Stomach smooth muscle (tissue), 2 donors: Measurements from ENCODE around the gene CEBPE.

Source experiments
- H3K27ac ChIP-seq: one replicate; pipeline ENCODE4 v1.7.0; 2013; ENCODE audit warnings: mild to moderate bottlenecking, low read length, inconsistent platforms
- H3K27me3 ChIP-seq, 2 donors: one replicate each; pipeline ENCODE4 v1.7.0; 2013; ENCODE audit warnings: low read length in 2 of 2; ENCODE audit not compliant: insufficient read depth in 2 of 2, control insufficient read depth in 1 of 2
- H3K36me3 ChIP-seq, 2 donors: one replicate each; pipeline ENCODE4 v1.7.0; 2013; ENCODE audit warnings: low read length in 2 of 2; ENCODE audit not compliant: control insufficient read depth in 2 of 2, insufficient read depth in 2 of 2
- H3K4me1 ChIP-seq: one replicate; pipeline ENCODE4 v1.7.0; 2013; ENCODE audit warnings: low read length; ENCODE audit not compliant: control insufficient read depth, insufficient read depth
- H3K4me3 ChIP-seq, 2 donors: one replicate each; pipeline ENCODE4 v1.7.0; 2013; ENCODE audit warnings: low read length in 2 of 2
- H3K9ac ChIP-seq, 2 donors: one replicate each; pipeline ENCODE4 v1.7.0; 2013; ENCODE audit warnings: low read length in 2 of 2, mild to moderate bottlenecking in 1 of 2
- H3K9me3 ChIP-seq, 2 donors: one replicate each; pipeline ENCODE4 v1.7.0; 2013; ENCODE audit warnings: low read length in 2 of 2; ENCODE audit not compliant: control insufficient read depth in 2 of 2
- donor health status: healthy.
- donor health status: Pancreatic carcinoma.

Gene CEBPE

DNA sequence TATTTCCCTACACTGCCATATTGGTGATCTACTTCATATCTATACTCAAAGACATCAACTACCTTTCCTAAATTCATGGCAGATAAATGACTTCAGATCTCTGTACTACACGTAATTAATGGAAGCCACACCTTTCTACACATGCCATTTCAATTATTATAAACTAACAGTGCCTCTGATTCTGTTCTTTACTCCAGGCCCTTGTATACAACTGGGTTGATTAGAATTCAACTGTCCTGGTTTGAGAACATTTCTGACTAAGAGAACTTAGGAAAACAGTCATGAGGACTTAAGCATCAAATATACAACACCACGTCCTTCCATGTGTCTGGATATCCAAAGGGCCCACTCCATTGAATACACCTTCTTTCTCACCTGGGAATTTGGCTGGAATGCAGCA, 26.0 kb downstream of the CEBPE start:
- Histone ChIP-seq H3K4me3 (peak overlapping the region; percentile 85 to 99), H3K9me3 (no peaks in the 10 kb centered on the region), H3K9ac (peak overlapping the region in 1 of 2 donors; percentile 93), H3K36me3 (peaks cover 29 to 33% of the 10 kb centered on the region in 2 donors), H3K27ac (no peak overlapping the region), H3K27me3 (no peaks in the 10 kb centered on the region), H3K4me1 (peaks cover 18% of the 10 kb centered on the region)

DNA sequence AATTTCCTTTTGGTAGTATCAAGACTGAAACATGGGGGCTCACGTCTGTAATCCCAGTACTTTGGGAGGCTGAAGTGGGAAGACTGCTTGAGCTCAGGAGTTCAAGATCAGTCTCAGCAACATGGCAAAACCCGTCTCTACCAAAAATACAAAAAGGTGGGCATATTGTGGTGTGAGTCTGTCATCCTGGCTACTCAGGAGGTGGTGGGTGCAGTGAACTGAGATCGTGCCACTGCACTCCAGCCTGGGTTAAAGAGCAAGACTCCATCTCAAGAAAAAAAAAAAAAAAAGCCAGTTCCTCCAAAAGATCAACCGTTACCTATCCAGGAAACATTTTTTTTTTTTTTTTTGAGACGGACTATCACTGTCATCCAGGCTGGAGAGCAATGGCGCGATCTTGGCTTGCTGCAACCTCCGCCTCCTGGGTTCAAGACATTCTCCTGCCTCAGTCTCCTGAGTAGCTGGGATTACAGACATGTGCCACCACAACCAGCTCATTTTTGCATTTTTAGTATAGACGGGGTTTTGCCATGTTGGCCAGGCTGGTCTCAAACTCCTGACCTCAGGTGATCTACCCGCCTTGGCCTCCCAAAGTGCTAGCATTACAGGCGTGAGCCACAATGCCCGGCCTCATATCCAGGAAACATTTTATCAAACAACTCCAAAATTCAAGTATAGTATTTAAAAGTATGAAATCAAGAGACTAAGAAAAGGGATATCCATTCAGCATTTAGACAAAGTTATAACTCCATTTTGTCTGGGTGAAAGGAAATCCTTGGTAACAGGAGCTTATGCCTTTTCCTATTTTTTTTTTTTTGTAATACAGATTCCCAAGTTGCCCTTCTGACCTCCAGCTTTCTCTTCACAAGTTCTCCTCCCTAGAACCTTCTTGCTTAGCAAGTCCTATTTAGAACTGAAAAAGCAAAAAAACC, 27.5 kb downstream of the CEBPE start:
- H3K27ac ChIP-seq: no peak overlapping the region
- H3K4me1 ChIP-seq: peaks cover 13% of the 10 kb centered on the region
- no peak overlapping the region for H3K4me3 ChIP-seq
- H3K27me3 ChIP-seq: no peaks in the 10 kb centered on the region
- peaks cover 26 to 34% of the 10 kb centered on the region in 2 donors for H3K36me3 ChIP-seq
- H3K9ac ChIP-seq: no peak overlapping the region
- H3K9me3 ChIP-seq: no peaks in the 10 kb centered on the region

- no peaks in the 10 kb centered on the region for H3K9me3 ChIP-seq
- peaks cover 11% of the 10 kb centered on the region for H3K4me1 ChIP-seq
- H3K27me3 ChIP-seq: no peaks in the 10 kb centered on the region
- H3K9ac ChIP-seq: no peak overlapping the region
- H3K36me3 ChIP-seq: peaks cover 32 to 42% of the 10 kb centered on the region in 2 donors
- no peak overlapping the region for H3K4me3 ChIP-seq
- H3K27ac ChIP-seq: no peak overlapping the region
Observed at GRCh38 chr14:23090254-23090636, 28.8 kb downstream of the CEBPE start.

- Histone ChIP-seq H3K27me3 (no peaks in the 10 kb centered on the region), H3K4me3 (no peak overlapping the region), H3K9ac (no peak overlapping the region), H3K36me3 (peaks cover 33 to 42% of the 10 kb centered on the region in 2 donors), H3K9me3 (no peaks in the 10 kb centered on the region), H3K27ac (no peak overlapping the region), H3K4me1 (peaks cover 11% of the 10 kb centered on the region)
Observed at GRCh38 chr14:23089498-23090253, 29.4 kb downstream of the CEBPE start.

- H3K4me1 ChIP-seq: no peaks in the 10 kb centered on the region
- H3K9me3 ChIP-seq: no peaks in the 10 kb centered on the region
- H3K9ac ChIP-seq: no peak overlapping the region
- H3K36me3 ChIP-seq: peaks cover 32 to 40% of the 10 kb centered on the region in 2 donors
- H3K27me3 ChIP-seq: no peaks in the 10 kb centered on the region
- no peak overlapping the region for H3K4me3 ChIP-seq
- no peak overlapping the region for H3K27ac ChIP-seq
Observed at GRCh38 chr14:23086565-23086964, 32.5 kb downstream of the CEBPE start.

DNA sequence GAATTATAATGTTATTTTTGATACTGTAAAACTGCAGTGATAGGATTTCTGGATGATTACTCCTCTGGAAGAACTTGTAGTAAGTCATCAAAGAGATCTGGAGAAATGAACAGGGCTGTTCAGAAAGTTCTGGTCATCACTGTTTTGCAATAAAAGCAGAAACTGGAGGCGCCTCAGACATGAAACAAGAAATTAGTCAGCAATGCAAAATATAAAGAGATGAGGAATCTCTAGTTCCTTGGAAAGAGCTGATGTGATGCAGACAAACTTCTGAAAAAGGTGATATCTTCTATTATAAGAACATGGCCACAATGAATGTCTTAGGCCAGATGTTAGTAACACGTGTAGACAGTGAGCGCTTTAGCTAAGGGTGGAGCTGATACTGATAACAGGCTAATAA, 33.6 kb downstream of the CEBPE start:
- Histone ChIP-seq H3K27me3 (no peaks in the 10 kb centered on the region), H3K27ac (no peak overlapping the region), H3K4me1 (no peaks in the 10 kb centered on the region), H3K4me3 (no peak overlapping the region), H3K36me3 (peaks cover 40 to 50% of the 10 kb centered on the region in 2 donors), H3K9ac (no peak overlapping the region), H3K9me3 (no peaks in the 10 kb centered on the region)

- no peaks in the 10 kb centered on the region for H3K27me3 ChIP-seq
- H3K9ac ChIP-seq: no peak overlapping the region
- H3K27ac ChIP-seq: no peak overlapping the region
- peaks cover 60 to 63% of the 10 kb centered on the region in 2 donors for H3K36me3 ChIP-seq
- no peak overlapping the region for H3K4me3 ChIP-seq
- H3K4me1 ChIP-seq: peaks cover 7% of the 10 kb centered on the region
- no peaks in the 10 kb centered on the region for H3K9me3 ChIP-seq
Observed at GRCh38 chr14:23080474-23080873, 38.6 kb downstream of the CEBPE start.

GRCh38 chr14:23079716-23080115, 39.3 kb downstream of the CEBPE start:
- peaks cover 60 to 65% of the 10 kb centered on the region in 2 donors for H3K36me3 ChIP-seq
- H3K4me1 ChIP-seq: peaks cover 7% of the 10 kb centered on the region
- H3K27me3 ChIP-seq: no peaks in the 10 kb centered on the region
- H3K4me3 ChIP-seq: no peak overlapping the region
- no peak overlapping the region for H3K27ac ChIP-seq
- no peak overlapping the region for H3K9ac ChIP-seq
- H3K9me3 ChIP-seq: no peaks in the 10 kb centered on the region

DNA sequence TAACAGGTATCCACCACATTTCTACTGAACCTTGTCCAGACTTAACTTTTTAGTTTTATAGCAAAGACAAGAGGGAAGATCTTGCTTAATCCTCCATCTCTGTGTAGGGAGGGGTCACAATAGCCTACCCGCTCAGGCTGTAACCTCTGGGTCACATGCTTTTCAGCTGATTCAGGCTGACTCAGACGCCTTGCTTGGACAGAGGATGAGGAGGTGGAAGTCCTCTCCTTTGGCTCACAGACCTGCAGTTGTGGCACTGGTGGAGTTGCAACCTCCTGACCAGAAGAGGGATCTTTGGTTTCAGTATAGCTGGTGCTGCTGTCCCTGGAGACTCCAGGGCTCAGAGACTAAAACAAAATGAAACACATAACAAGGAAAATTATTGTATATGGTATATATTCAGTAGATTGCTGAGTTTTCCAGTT, 40.4 kb downstream of the CEBPE start:
- H3K4me1 ChIP-seq: peaks cover 7% of the 10 kb centered on the region
- no peaks in the 10 kb centered on the region for H3K9me3 ChIP-seq
- no peak overlapping the region for H3K4me3 ChIP-seq
- H3K27ac ChIP-seq: no peak overlapping the region
- H3K27me3 ChIP-seq: no peaks in the 10 kb centered on the region
- H3K36me3 ChIP-seq: peaks cover 60 to 68% of the 10 kb centered on the region in 2 donors
- peak overlapping the region in 1 of 2 donors; percentile 38 for H3K9ac ChIP-seq

- Histone ChIP-seq H3K4me3 (no peak overlapping the region), H3K9me3 (no peaks in the 10 kb centered on the region), H3K27ac (no peak overlapping the region), H3K9ac (no peak overlapping the region), H3K36me3 (peaks cover 64 to 71% of the 10 kb centered on the region in 2 donors), H3K4me1 (peaks cover 7% of the 10 kb centered on the region), H3K27me3 (no peaks in the 10 kb centered on the region)
Observed at GRCh38 chr14:23077962-23078361, 41.1 kb downstream of the CEBPE start.
